ENCODE measurements around the gene BORCS6. TPM values are rescaled to one million over a fixed set of nuclear protein-coding genes. Genes with fewer than 3 reads are reported as not detected.

Gene BORCS6
- 0.51 and 1.8 TPM in 2 replicates for total RNA-seq (2011; cell fraction: chromatin; rRNA removed; ENCODE audit: low replicate concordance)
- total RNA-seq (2011; cell fraction: nucleolus; rRNA removed) = 3.7 and 4.1 TPM in 2 replicates
- total RNA-seq (2011; cell fraction: nucleoplasm; rRNA removed) = 1.8 TPM in 2 replicates
- total RNA-seq (2014; rRNA removed) (7.4 and 8.6 TPM in 2 replicates), total RNA-seq (2014; rRNA removed; fragmentation: Illumina TruSeq; extraction: Trizol) (0.61 and 1.1 TPM in 2 replicates), total RNA-seq (2015; rRNA removed; fragmentation: Illumina TruSeq; extraction: Trizol) (2.6 and 2.7 TPM in 2 replicates), total RNA-seq (2021) (5.4 and 6.5 TPM in 2 replicates), polyA plus RNA-seq (2011; rRNA removed) (2.3 and 2.9 TPM in 2 replicates), polyA plus RNA-seq (2014; fragmentation: Illumina TruSeq; extraction: Trizol) (1.7 and 2.5 TPM in 2 replicates), polyA plus RNA-seq (2014; fragmentation: Nextera tagmentation; extraction: Ambion mirVana) (under 1 TPM; 0.01 to 0.08 TPM), polyA plus RNA-seq (2014; rRNA removed) (3.5 and 4.1 TPM in 2 replicates), polyA minus RNA-seq (2011; rRNA and poly(A)+ RNA removed) (1.8 and 1.9 TPM in 2 replicates), Bru-seq, nascent RNA (percentile 54 among the genes with signal in this experiment), BruChase-seq, experiment 1, labeled RNA remaining after a 2-hour chase (percentile 48 among the genes with signal in this experiment), BruChase-seq, experiment 2, labeled RNA remaining after a 6-hour chase (percentile 50 among the genes with signal in this experiment)
- polyA plus RNA-seq (2011; cell fraction: cytosol; rRNA removed) = 3.9 and 6.5 TPM in 2 replicates
- polyA plus RNA-seq (2011; cell fraction: nucleus; rRNA removed) = 2.4 and 2.6 TPM in 2 replicates
- 3.6 and 5.0 TPM in 2 replicates for polyA plus RNA-seq (2012)
- polyA minus RNA-seq (2011; cell fraction: cytosol; rRNA and poly(A)+ RNA removed) = 2.9 and 4.3 TPM in 2 replicates
- polyA minus RNA-seq (2011; cell fraction: nucleus; rRNA and poly(A)+ RNA removed) = 1.5 and 3.1 TPM in 2 replicates
- long read RNA-seq, experiment 1, transcript BORCS6-201 (1 exons, 2,575 nt) = major isoform, 26 of 26 reads
- long read RNA-seq, experiment 1, partial matches to known transcripts = 0 of 26 reads
- long read RNA-seq, experiment 1, other reads (novel, unspliced or antisense) = 0 of 26 reads
- long read RNA-seq, experiment 2, transcript BORCS6-201 (1 exons, 2,575 nt) = major isoform, 12 of 12 reads
- long read RNA-seq, experiment 2, partial matches to known transcripts = 0 of 12 reads
- long read RNA-seq, experiment 2, other reads (novel, unspliced or antisense) = 0 of 12 reads
- long read RNA-seq, experiment 3, transcript BORCS6-201 (1 exons, 2,575 nt) = major isoform, 10 of 10 reads
- long read RNA-seq, experiment 3, partial matches to known transcripts = 0 of 10 reads
- long read RNA-seq, experiment 3, other reads (novel, unspliced or antisense) = 0 of 10 reads

- Histone ChIP-seq H3K27me3 (ENCODE audit: control insufficient read depth in 2 of 2, insufficient read depth in 2 of 2, low read length in 2 of 2) (no peaks in the 10 kb centered on the region), H2AFZ (ENCODE audit: low read depth, low read length) (peak within 1 kb of the TSS; percentile 85), H4K20me1 (replicated peaks; ENCODE audit: control insufficient read depth, insufficient read depth, low read length) (peaks cover 10% of the 10 kb centered on the region), H3K36me3 (ENCODE audit: control insufficient read depth, insufficient read depth, low read length) (no peaks in the 10 kb centered on the region), H3K79me2 (ENCODE audit: control insufficient read depth, insufficient read depth, low read length) (peaks cover 18% of the 10 kb centered on the region), H3K9ac (ENCODE audit: insufficient read depth in 1 of 2, low read depth in 2 of 2, low read length in 2 of 2) (peak within 1 kb of the TSS; percentile 77 to 93), H3K9me1 (ENCODE audit: control insufficient read depth, insufficient read depth, low read length) (no peaks in the 10 kb centered on the region), H3K4me3 (peak within 1 kb of the TSS; percentile 88), H3K4me2 (ENCODE audit: insufficient read depth, low read length) (peak within 1 kb of the TSS; percentile 100), H3K27ac (ENCODE audit: extremely low read depth, low read depth, low read length) (peak within 1 kb of the TSS; percentile 85), H3K4me1 (replicated peaks in 1 of 2; ENCODE audit: control insufficient read depth in 2 of 2, insufficient read depth in 2 of 2, low read length in 2 of 2) (peaks cover 31 to 39% of the 10 kb centered on the region in 2 experiments), H3K9me3 (replicated peaks; ENCODE audit: control insufficient read depth, insufficient read depth, low read depth, low read length) (no peaks in the 10 kb centered on the region)
- ATAC-seq (peak; percentile 80), DNase-seq (ENCODE audit: extremely low read depth in 1 of 4, low spot score in 3 of 4) (peak; percentile 72 to 97 (median 82)), FAIRE-seq (peak; percentile 97)
- ChIA-PET CTCF (ENCODE audit: low intra/inter-chr PET ratio) (no interaction called here), POLR2A (interaction anchor here (0.6 to 3.1 kb wide), 13 partner anchors 9 to 292 kb away, joined by 3 to 30 read pairs (median 5); partner anchors contain the start of genes AURKB and CTC1)
- 2% methylated on average over 28 of the region's 70 CpGs for WGBS (ENCODE audit: insufficient coverage, low coverage, missing lambda C conversion rate)
- in situ Hi-C loops (cut with MboI) = no loop called here
- intact Hi-C loops (cut with micrococcal nuclease) = loop anchor here (1.0 to 10.0 kb wide), 2 partner anchors 20 to 115 kb away; partner anchors contain the start of gene AURKB
- BruUV-seq (replicated peaks) = TSS peak; percentile 73
- TF ChIP-seq NFYB (IDR thresholded peaks at IDR 0.05; ENCODE audit: extremely low read depth, insufficient read length) (peak; percentile 52), NCOA6 (IDR thresholded peaks at IDR 0.05) (peak; percentile 95), RREB1 (CRISPR knock-in tag; IDR thresholded peaks at IDR 0.05) (0 out of 2 replicates have a peak, but pooled peaks have one; percentile 18), E2F6 (IDR thresholded peaks at IDR 0.05; ENCODE audit: borderline replicate concordance in 1 of 2, extremely low read depth in 1 of 2, insufficient read depth in 1 of 2, insufficient read length in 1 of 2, low read depth in 1 of 2, low read length in 1 of 2, poor library complexity in 1 of 2, severe bottlenecking in 1 of 2) (peak; percentile 6 to 48), ZNF445 (CRISPR knock-in tag; IDR thresholded peaks at IDR 0.05; ENCODE audit: low read depth) (no peak), MAFG (tag; conservative IDR thresholded peaks at IDR 0.05) (0 out of 2 replicates have a peak, but pooled peaks have one; percentile 37)
Observed at GRCh38 chr17:8189711-8190477, at the start of gene BORCS6. BORCS6 (minus strand) TSS chr17:8190180; CDS start chr17:8190140, 40 bp downstream.
